HEK293 (cell line): ENCODE measurements around the gene SP3.

Experiments used
- CTCF ChIA-PET: fragments of 350-600 bp; formaldehyde crosslinking; extraction: SDS; loops from one replicate; lab custom pipeline; 2021; ENCODE audit warnings: antibody characterized with exemption; lab: Yijun Ruan, JAX
- POLR2A ChIA-PET: fragments of 300-600 bp; formaldehyde crosslinking; extraction: SDS; loops from one replicate; lab custom pipeline; 2020; ENCODE audit warnings: antibody characterized with exemption, inconsistent platforms; lab: Yijun Ruan, JAX
- H3K27ac ChIP-seq: fragments of 200-500 bp; sonication (Bioruptor generic); 2 replicates; pipeline ENCODE4 v1.5.1; 2014; ENCODE audit warnings: low read depth, low read length, control low read depth, inconsistent platforms; ENCODE audit errors: extremely low read depth
- H3K36me3 ChIP-seq, 2 experiments: fragments of 200-500 bp in 1 of 2; sonication (Bioruptor generic) in 1 of 2; 1 replicate in 1 of 2; 2 replicates in 1 of 2; pipeline ENCODE4 v1.5.1; 2014 to 2017; ENCODE audit warnings: inconsistent platforms in 2 of 2, low read length in 2 of 2; ENCODE audit not compliant: control insufficient read depth in 2 of 2, insufficient read depth in 1 of 2
- H3K4me1 ChIP-seq: fragments of 200-500 bp; sonication (Bioruptor generic); 2 replicates; pipeline ENCODE4 v1.5.1; 2014; ENCODE audit warnings: mild to moderate bottlenecking, low read length, inconsistent platforms; ENCODE audit not compliant: control insufficient read depth, insufficient read depth
- H3K4me3 ChIP-seq: 2 replicates; pipeline ENCODE4 v1.5.1; 2011; ENCODE audit warnings: low read depth, mild to moderate bottlenecking, control low read depth, low read length, moderate library complexity
- H3K9me3 ChIP-seq: fragments of 200-500 bp; sonication (Bioruptor generic); 2 replicates; pipeline ENCODE4 v1.5.1; 2014; ENCODE audit warnings: low read depth, low read length, inconsistent platforms; ENCODE audit not compliant: control insufficient read depth, insufficient read depth
- BCL6B ChIP-seq: fragments of 450-650 bp; formaldehyde crosslinking; IDR thresholded peaks from 2 replicates; pipeline ENCODE4 v1.5.1; 2017; ENCODE audit warnings: missing biosample characterization, missing genetic modification characterization
- MEIS1 ChIP-seq: sonication (generic); formaldehyde crosslinking; IDR thresholded peaks from 2 replicates; pipeline ENCODE4 v1.8.1; 2022; ENCODE audit warnings: missing genetic modification reagents, mild to moderate bottlenecking, borderline replicate concordance
- TCF7L2 ChIP-seq: IDR thresholded peaks from 2 replicates; pipeline ENCODE4 v1.6.1; 2011; ENCODE audit warnings: low read depth, mild to moderate bottlenecking, inconsistent platforms, low read length, moderate library complexity, borderline replicate concordance
- TRIM28 ChIP-seq: IDR thresholded peaks from 2 replicates; pipeline ENCODE4 v1.6.1; 2011; ENCODE audit warnings: low read length, control low read depth, borderline replicate concordance
- ZEB2 ChIP-seq: fragments of 450-650 bp; formaldehyde crosslinking; IDR thresholded peaks from 2 replicates; pipeline ENCODE4 v1.5.1; 2016; ENCODE audit warnings: missing biosample characterization, missing genetic modification characterization
- ZNF157 ChIP-seq: fragments of 450-650 bp; formaldehyde crosslinking; IDR thresholded peaks from 2 replicates; pipeline ENCODE4 v1.5.1; 2016; ENCODE audit warnings: missing biosample characterization, missing genetic modification characterization
- ZNF18 ChIP-seq: fragments of 450-650 bp; formaldehyde crosslinking; IDR thresholded peaks from 2 replicates; pipeline ENCODE4 v1.5.1; 2016; ENCODE audit warnings: missing biosample characterization, missing genetic modification characterization
- ZNF221 ChIP-seq: fragments of 450-650 bp; formaldehyde crosslinking; IDR thresholded peaks from 2 replicates; pipeline ENCODE4 v1.5.1; 2017; ENCODE audit warnings: missing biosample characterization, missing genetic modification characterization, borderline replicate concordance
- ZNF23 ChIP-seq: fragments of 450-650 bp; formaldehyde crosslinking; IDR thresholded peaks from 2 replicates; pipeline ENCODE4 v1.5.1; 2016; ENCODE audit warnings: missing biosample characterization, missing genetic modification characterization, borderline replicate concordance
- ZNF335 ChIP-seq: fragments of 450-650 bp; formaldehyde crosslinking; conservative IDR thresholded peaks from 2 replicates; pipeline ENCODE4 v1.5.1; 2016; ENCODE audit warnings: missing biosample characterization, missing genetic modification characterization
- ZNF404 ChIP-seq: fragments of 450-650 bp; formaldehyde crosslinking; IDR thresholded peaks from 2 replicates; pipeline ENCODE4 v1.5.1; 2017; ENCODE audit warnings: missing biosample characterization, missing genetic modification characterization
- ZNF416 ChIP-seq: fragments of 450-650 bp; formaldehyde crosslinking; IDR thresholded peaks from 2 replicates; pipeline ENCODE4 v1.5.1; 2016; ENCODE audit warnings: missing biosample characterization, missing genetic modification characterization
- ZNF501 ChIP-seq: fragments of 450-650 bp; formaldehyde crosslinking; IDR thresholded peaks from 2 replicates; pipeline ENCODE4 v1.5.1; 2016; ENCODE audit warnings: missing biosample characterization, missing genetic modification characterization
- ZNF670 ChIP-seq: fragments of 450-650 bp; formaldehyde crosslinking; IDR thresholded peaks from 2 replicates; pipeline ENCODE4 v1.5.1; 2016; ENCODE audit warnings: missing biosample characterization, missing genetic modification characterization, low read depth
- ZNF677 ChIP-seq: fragments of 450-650 bp; IDR thresholded peaks from 2 replicates; pipeline ENCODE4 v1.5.0; 2018; ENCODE audit warnings: missing biosample characterization, mild to moderate bottlenecking, missing genetic modification characterization, moderate library complexity
- ZNF776 ChIP-seq: fragments of 450-650 bp; formaldehyde crosslinking; IDR thresholded peaks from 2 replicates; pipeline ENCODE4 v1.5.0; 2017; ENCODE audit warnings: missing biosample characterization, missing genetic modification characterization, borderline replicate concordance
- TF ChIP-seq, protein P1 (sequence below): fragments of 450-650 bp; formaldehyde crosslinking; IDR thresholded peaks from 2 replicates; pipeline ENCODE4 v1.5.1; 2016; ENCODE audit warnings: missing biosample characterization, missing genetic modification characterization
- TF ChIP-seq, protein P2 (sequence below): fragments of 450-650 bp; formaldehyde crosslinking; IDR thresholded peaks from 2 replicates; pipeline ENCODE4 v1.5.1; 2016; ENCODE audit warnings: missing biosample characterization, missing genetic modification characterization
- TF ChIP-seq, protein P3 (sequence below): fragments of 450-650 bp; formaldehyde crosslinking; IDR thresholded peaks from 2 replicates; pipeline ENCODE4 v1.5.1; 2017; ENCODE audit warnings: missing biosample characterization, missing genetic modification characterization

The SP3 gene

GRCh38 chr2:173990970-173991819 is 26.0 kb upstream of the SP3 start:
- CTCF ChIA-PET = no interaction called here

DNA sequence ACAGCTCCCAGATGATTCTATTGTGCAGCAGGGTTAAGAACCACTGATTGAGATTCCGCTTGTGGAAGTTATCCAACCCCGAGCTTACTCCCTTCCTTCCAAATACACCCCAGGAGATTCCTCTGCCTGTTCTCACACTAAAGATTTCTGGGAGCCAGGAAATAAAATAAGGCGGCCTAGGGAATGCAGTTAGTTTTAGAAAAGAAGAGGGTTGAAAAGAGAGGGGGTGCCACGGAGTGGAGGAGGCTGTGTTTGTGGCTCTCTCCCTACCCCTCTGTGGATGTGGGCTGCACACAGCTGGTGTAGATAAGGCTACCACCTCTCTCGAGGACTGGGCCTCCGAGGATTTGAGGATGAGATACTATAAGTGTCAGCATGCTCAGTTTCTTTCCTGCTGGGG is 25.1 kb upstream of the SP3 start:
- TF ChIP-seq, protein P1, sequence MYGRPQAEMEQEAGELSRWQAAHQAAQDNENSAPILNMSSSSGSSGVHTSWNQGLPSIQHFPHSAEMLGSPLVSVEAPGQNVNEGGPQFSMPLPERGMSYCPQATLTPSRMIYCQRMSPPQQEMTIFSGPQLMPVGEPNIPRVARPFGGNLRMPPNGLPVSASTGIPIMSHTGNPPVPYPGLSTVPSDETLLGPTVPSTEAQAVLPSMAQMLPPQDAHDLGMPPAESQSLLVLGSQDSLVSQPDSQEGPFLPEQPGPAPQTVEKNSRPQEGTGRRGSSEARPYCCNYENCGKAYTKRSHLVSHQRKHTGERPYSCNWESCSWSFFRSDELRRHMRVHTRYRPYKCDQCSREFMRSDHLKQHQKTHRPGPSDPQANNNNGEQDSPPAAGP (tag by site-specific recombination) = no peak
- no peak for TF ChIP-seq ZNF404 (tag by site-specific recombination)
- CTCF ChIA-PET = no interaction called here

More at GRCh38 chr2:173990970-173991819, 26.0 kb upstream of the SP3 start:
- Histone ChIP-seq H3K4me3 (no peak overlapping the region), H3K36me3 (no peaks in the 10 kb centered on the region), H3K4me1 (no peaks in the 10 kb centered on the region), H3K9me3 (no peaks in the 10 kb centered on the region), H3K27ac (no peak overlapping the region)
- POLR2A ChIA-PET = interaction anchor here (0.5 kb wide), 1 partner anchor 472 kb away, joined by 3 read pairs; no protein-coding TSS in a partner anchor
- TF ChIP-seq ZNF501 (tag by site-specific recombination) = no peak
- TF ChIP-seq ZNF23 (tag by site-specific recombination) = no peak
- no peak for TF ChIP-seq ZNF18 (tag by site-specific recombination)
- no peak for TF ChIP-seq ZNF157 (tag by site-specific recombination)
- no peak for TF ChIP-seq TRIM28
- TF ChIP-seq ZNF221 = no peak
- TF ChIP-seq, protein P2, sequence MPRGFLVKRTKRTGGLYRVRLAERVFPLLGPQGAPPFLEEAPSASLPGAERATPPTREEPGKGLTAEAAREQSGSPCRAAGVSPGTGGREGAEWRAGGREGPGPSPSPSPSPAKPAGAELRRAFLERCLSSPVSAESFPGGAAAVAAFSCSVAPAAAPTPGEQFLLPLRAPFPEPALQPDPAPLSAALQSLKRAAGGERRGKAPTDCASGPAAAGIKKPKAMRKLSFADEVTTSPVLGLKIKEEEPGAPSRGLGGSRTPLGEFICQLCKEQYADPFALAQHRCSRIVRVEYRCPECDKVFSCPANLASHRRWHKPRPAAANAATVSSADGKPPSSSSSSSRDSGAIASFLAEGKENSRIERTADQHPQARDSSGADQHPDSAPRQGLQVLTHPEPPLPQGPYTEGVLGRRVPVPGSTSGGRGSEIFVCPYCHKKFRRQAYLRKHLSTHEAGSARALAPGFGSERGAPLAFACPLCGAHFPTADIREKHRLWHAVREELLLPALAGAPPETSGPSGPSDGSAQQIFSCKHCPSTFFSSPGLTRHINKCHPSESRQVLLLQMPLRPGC (tag by site-specific recombination) = no peak
- TF ChIP-seq, protein P3, sequence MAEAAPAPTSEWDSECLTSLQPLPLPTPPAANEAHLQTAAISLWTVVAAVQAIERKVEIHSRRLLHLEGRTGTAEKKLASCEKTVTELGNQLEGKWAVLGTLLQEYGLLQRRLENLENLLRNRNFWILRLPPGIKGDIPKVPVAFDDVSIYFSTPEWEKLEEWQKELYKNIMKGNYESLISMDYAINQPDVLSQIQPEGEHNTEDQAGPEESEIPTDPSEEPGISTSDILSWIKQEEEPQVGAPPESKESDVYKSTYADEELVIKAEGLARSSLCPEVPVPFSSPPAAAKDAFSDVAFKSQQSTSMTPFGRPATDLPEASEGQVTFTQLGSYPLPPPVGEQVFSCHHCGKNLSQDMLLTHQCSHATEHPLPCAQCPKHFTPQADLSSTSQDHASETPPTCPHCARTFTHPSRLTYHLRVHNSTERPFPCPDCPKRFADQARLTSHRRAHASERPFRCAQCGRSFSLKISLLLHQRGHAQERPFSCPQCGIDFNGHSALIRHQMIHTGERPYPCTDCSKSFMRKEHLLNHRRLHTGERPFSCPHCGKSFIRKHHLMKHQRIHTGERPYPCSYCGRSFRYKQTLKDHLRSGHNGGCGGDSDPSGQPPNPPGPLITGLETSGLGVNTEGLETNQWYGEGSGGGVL (tag by site-specific recombination) = no peak
- no peak for TF ChIP-seq BCL6B (tag by site-specific recombination)
- no peak for TF ChIP-seq MEIS1 (CRISPR knock-in tag)
- no peak for TF ChIP-seq TCF7L2
- TF ChIP-seq ZNF416 (tag by site-specific recombination) = no peak
- no peak for TF ChIP-seq ZNF670
- TF ChIP-seq ZNF677 = no peak
- TF ChIP-seq ZNF776 (tag by site-specific recombination) = no peak
- TF ChIP-seq ZEB2 (tag by site-specific recombination) = no peak
- TF ChIP-seq ZNF335 (tag by site-specific recombination) = no peak

More for the DNA sequence above, 25.1 kb upstream of the SP3 start:
- H3K9me3 ChIP-seq = no peaks in the 10 kb centered on the region
- no peak overlapping the region for H3K27ac ChIP-seq
- POLR2A ChIA-PET = no interaction called here
- no peaks in the 10 kb centered on the region for H3K36me3 ChIP-seq
- H3K4me3 ChIP-seq = no peak overlapping the region
- H3K4me1 ChIP-seq = no peaks in the 10 kb centered on the region
